ENCODE measurements around the gene MXD3. TPM values are rescaled to one million over a fixed set of nuclear protein-coding genes. Genes with fewer than 3 reads are reported as not detected.

MXD3 gene
- total and polyA plus RNA-seq, 4 donors: 7.4 to 29.0 (median 12.9) TPM

DNA sequence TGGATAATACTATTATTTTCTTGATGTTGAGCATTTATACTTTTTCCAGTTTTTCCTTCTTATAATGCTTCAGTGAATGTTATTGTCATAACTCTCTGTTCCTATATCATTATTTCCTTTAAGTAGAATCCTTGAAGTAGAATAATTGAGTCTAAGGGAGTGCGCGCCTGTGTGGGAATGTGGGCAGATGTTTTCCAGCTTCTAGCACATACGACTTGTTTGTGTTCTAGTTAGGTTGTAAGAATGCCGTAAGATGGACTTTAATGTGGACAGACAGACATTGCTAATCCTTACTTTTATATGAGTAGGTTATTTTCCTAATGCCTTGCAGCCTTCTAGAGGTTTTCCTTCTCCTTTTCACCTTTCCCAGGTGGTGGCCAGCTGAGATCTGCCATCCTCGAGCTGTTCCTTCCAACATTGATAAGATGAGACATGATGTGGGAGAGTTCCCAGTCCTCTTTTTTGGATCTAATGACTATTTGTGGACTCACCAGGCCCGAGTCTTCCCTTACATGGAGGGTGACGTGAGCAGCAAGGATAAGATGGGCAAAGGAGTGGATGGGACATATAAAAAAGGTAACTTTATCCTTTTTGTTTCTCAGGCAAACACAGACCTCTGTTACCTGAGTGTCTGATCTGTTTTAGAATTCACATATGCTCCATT lies 42.3 kb downstream of the MXD3 start:
- 97 to 98% methylated on average over 7 of the region's 7 CpGs for WGBS, 2 donors

DNA sequence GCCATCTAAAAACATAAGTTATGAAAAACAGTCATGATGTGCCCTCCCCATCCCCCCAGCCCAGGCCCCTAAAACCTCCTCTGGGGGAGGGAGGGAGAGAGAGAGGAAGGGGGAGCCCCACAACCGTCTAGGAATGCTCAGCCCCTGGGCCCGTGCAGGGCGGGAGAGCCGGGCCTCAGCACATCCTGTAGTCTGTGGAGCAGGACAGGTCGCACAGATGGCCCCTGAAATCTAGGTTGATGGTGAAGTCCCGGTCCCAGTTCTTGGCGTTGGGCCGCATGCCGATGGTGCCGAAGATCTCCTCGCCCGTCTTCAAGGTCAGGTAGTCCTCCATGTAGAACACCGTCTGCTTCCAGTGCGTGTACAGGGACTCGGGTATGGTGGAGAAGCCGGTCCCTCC lies 46.3 kb downstream of the MXD3 start:
- no peak overlapping the region for H3K9ac ChIP-seq (ENCODE audit: insufficient read depth in 1 of 2, low read length in 2 of 2)
- no peak for DNase-seq
- WGBS, 2 donors: 93 to 97% methylated on average over 16 of the region's 16 CpGs
- H3K4me1 ChIP-seq (ENCODE audit: control insufficient read depth in 5 of 5, insufficient read depth in 5 of 5, low read length in 5 of 5): no peaks in the 10 kb centered on the region
- H3K27ac ChIP-seq (ENCODE audit: low read depth in 1 of 2, low read length in 1 of 2): no peak overlapping the region
- no peak overlapping the region for H3K4me3 ChIP-seq
- ATAC-seq (ENCODE audit: insufficient read depth, low FRiP score): no peak
- TF ChIP-seq, protein P1, sequence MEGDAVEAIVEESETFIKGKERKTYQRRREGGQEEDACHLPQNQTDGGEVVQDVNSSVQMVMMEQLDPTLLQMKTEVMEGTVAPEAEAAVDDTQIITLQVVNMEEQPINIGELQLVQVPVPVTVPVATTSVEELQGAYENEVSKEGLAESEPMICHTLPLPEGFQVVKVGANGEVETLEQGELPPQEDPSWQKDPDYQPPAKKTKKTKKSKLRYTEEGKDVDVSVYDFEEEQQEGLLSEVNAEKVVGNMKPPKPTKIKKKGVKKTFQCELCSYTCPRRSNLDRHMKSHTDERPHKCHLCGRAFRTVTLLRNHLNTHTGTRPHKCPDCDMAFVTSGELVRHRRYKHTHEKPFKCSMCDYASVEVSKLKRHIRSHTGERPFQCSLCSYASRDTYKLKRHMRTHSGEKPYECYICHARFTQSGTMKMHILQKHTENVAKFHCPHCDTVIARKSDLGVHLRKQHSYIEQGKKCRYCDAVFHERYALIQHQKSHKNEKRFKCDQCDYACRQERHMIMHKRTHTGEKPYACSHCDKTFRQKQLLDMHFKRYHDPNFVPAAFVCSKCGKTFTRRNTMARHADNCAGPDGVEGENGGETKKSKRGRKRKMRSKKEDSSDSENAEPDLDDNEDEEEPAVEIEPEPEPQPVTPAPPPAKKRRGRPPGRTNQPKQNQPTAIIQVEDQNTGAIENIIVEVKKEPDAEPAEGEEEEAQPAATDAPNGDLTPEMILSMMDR (IDR thresholded peaks at IDR 0.05; ENCODE audit: control extremely low read depth, extremely low read depth): no peak
- no peaks in the 10 kb centered on the region for H3K9me3 ChIP-seq (ENCODE audit: control insufficient read depth in 4 of 4, insufficient read depth in 3 of 4, low read length in 3 of 4)
- H3K27me3 ChIP-seq (ENCODE audit: control insufficient read depth in 3 of 3, insufficient read depth in 3 of 3, low read length in 2 of 3): peaks cover 0 to 2% (median 0%) of the 10 kb centered on the region in 3 donors
- peaks cover 17 to 55% (median 27%) of the 10 kb centered on the region in 4 donors for H3K36me3 ChIP-seq (ENCODE audit: control insufficient read depth in 4 of 4, insufficient read depth in 4 of 4, low read length in 4 of 4)

More for the DNA sequence above, 42.3 kb downstream of the MXD3 start:
- TF ChIP-seq, protein P1 (IDR thresholded peaks at IDR 0.05; ENCODE audit: control extremely low read depth, extremely low read depth): no peak
- DNase-seq (no peak), ATAC-seq (ENCODE audit: insufficient read depth, low FRiP score) (no peak)
- Histone ChIP-seq H3K9me3 (ENCODE audit: control insufficient read depth in 4 of 4, insufficient read depth in 3 of 4, low read length in 3 of 4) (no peaks in the 10 kb centered on the region), H3K9ac (ENCODE audit: insufficient read depth in 1 of 2, low read length in 2 of 2) (no peak overlapping the region), H3K4me1 (ENCODE audit: control insufficient read depth in 5 of 5, insufficient read depth in 5 of 5, low read length in 5 of 5) (no peaks in the 10 kb centered on the region), H3K27ac (ENCODE audit: low read depth in 1 of 2, low read length in 1 of 2) (no peak overlapping the region), H3K27me3 (ENCODE audit: control insufficient read depth in 3 of 3, insufficient read depth in 3 of 3, low read length in 2 of 3) (peaks cover 0 to 2% (median 0%) of the 10 kb centered on the region in 3 donors), H3K4me3 (no peak overlapping the region), H3K36me3 (ENCODE audit: control insufficient read depth in 4 of 4, insufficient read depth in 4 of 4, low read length in 4 of 4) (peaks cover 24 to 57% (median 28%) of the 10 kb centered on the region in 4 donors)

DNA sequence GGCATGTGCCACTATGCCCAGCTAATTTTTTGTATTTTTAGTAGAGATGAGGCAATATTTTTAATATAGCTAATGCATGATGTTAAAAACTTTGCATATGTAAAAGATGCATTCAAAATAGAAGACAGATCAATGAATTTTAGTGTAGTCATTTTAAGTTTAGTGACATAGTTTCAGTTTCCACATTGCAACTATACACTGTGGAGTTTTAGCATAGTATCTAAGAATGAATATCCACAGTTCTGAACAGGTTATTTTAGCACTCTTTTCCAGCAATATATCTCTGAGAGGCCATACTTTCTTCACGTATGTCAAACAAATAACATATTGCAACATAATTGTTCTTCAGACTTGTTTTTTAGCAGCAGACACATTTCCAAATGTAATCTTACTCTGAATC lies 47.5 kb downstream of the MXD3 start:
- Histone ChIP-seq H3K9ac (ENCODE audit: insufficient read depth in 1 of 2, low read length in 2 of 2) (no peak overlapping the region), H3K4me3 (no peak overlapping the region), H3K27ac (ENCODE audit: low read depth in 1 of 2, low read length in 1 of 2) (no peak overlapping the region), H3K36me3 (ENCODE audit: control insufficient read depth in 4 of 4, insufficient read depth in 4 of 4, low read length in 4 of 4) (peaks cover 20 to 52% (median 22%) of the 10 kb centered on the region in 4 donors), H3K27me3 (ENCODE audit: control insufficient read depth in 3 of 3, insufficient read depth in 3 of 3, low read length in 2 of 3) (peaks cover 0 to 2% (median 0%) of the 10 kb centered on the region in 3 donors), H3K4me1 (ENCODE audit: control insufficient read depth in 5 of 5, insufficient read depth in 5 of 5, low read length in 5 of 5) (no peaks in the 10 kb centered on the region), H3K9me3 (ENCODE audit: control insufficient read depth in 4 of 4, insufficient read depth in 3 of 4, low read length in 3 of 4) (no peaks in the 10 kb centered on the region)
- ATAC-seq (ENCODE audit: insufficient read depth, low FRiP score) (no peak), DNase-seq (no peak)
- TF ChIP-seq, protein P1 (IDR thresholded peaks at IDR 0.05; ENCODE audit: control extremely low read depth, extremely low read depth): no peak
- WGBS, 2 donors: 59 to 66% methylated on average over 1 of the region's 1 CpG
